HAP-1 (cell line): Measurements from ENCODE around the gene ASB6.
"Not testable (repeated sequence)": the region's sequence is repeated elsewhere in the genome, so short reads cannot be mapped to it uniquely, and the experiment has no call there.

Experiments used
- DNase-seq, 2 experiments: peaks; one replicate each; pipeline ENCODE4 v3.0.0-alpha.2; 2016 to 2020; ENCODE audit warnings: low spot score in 2 of 2
- H3K27me3 ChIP-seq: fragments of 250-450 bp; sonication (Bioruptor Pico); 2 replicates; pipeline ENCODE4 v1.5.1; 2020; ENCODE audit warnings: low read depth, mild to moderate bottlenecking, moderate library complexity
- H3K36me3 ChIP-seq: fragments of 250-450 bp; sonication (Bioruptor Pico); replicated peaks from 2 replicates; pipeline ENCODE4 v1.5.1; 2020; ENCODE audit warnings: mild to moderate bottlenecking
- H3K4me1 ChIP-seq: fragments of 250-450 bp; sonication (Bioruptor Pico); 2 replicates; pipeline ENCODE4 v1.5.1; 2020; ENCODE audit warnings: mild to moderate bottlenecking
- H3K4me3 ChIP-seq: fragments of 250-450 bp; sonication (Bioruptor Pico); 2 replicates; pipeline ENCODE4 v1.5.1; 2020; ENCODE audit warnings: mild to moderate bottlenecking, moderate library complexity
- H3K9me3 ChIP-seq: fragments of 250-450 bp; sonication (Bioruptor Pico); 2 replicates; pipeline ENCODE4 v1.5.1; 2020; ENCODE audit warnings: mild to moderate bottlenecking, moderate library complexity
- in situ Hi-C: fragments of 300-500 bp; cut with MboI; formaldehyde crosslinking; loops from 3 replicates; pipeline ENCODE4 v1.14.3; 2020; ENCODE audit warnings: low sequenced_read_pairs, inconsistent platforms, mixed read lengths

ASB6 gene

DNA sequence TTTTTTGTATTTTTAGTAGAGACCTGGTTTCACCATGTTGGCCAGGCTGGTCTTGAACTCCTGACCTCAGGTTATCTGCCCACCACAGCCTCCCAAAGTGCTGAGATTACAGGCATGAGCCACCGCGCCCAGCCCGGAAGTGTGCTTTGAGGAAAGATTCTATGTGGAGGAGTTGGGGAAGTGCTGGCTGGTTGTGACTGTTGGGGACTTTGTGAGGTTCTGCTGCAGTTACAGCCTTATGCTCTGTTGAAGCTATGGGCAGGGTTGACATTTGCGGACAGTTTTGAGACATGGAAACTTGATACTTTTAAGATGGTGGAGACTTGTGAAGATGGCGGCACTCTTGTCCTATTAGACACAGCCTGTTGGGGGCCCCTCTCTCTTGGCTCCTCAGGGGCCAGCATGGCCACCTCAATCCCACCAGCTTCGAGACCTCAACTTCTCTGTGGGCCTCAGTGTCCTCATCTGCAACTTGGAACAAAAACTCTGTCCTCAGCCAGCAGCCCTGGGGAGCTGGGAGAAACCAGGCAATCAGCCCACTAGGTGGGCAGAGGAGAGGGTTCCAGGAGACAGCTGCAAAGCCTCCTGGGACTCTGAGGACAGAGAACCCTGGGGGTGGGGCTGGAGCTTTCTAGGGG is 45.9 kb downstream of the ASB6 start:
- no peak overlapping the region for H3K4me3 ChIP-seq
- no peaks in the 10 kb centered on the region for H3K36me3 ChIP-seq
- in situ Hi-C loops = no loop called here
- no peaks in the 10 kb centered on the region for H3K9me3 ChIP-seq
- no peaks in the 10 kb centered on the region for H3K27me3 ChIP-seq
- no peak for DNase-seq
- H3K4me1 ChIP-seq = no peaks in the 10 kb centered on the region

DNA sequence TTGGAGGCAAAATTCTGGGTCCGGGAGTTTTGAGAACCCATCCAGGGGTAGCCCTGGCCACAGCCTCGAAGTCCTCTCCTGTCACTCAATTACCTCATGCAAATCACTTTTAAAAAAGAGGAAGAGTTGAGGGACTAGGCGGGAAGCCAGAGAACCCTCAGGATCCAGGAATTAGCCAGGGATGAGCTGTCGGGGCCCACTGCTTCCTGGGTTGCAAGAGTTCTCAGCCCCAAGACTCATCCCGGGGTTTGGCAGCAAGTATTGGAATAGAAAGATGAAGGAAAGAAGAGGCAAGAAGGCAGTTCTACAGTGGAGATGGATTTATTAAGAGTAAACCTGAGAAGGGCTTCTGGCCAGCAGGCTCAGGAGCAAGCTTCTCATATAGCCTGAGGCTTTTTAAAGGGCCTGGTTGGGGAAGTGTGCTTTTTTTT is 46.6 kb downstream of the ASB6 start:
- H3K27me3 ChIP-seq = no peaks in the 10 kb centered on the region
- H3K4me3 ChIP-seq = no peak overlapping the region
- no peaks in the 10 kb centered on the region for H3K4me1 ChIP-seq
- no peaks in the 10 kb centered on the region for H3K36me3 ChIP-seq
- in situ Hi-C loops = no loop called here
- DNase-seq = no peak
- no peaks in the 10 kb centered on the region for H3K9me3 ChIP-seq

DNA sequence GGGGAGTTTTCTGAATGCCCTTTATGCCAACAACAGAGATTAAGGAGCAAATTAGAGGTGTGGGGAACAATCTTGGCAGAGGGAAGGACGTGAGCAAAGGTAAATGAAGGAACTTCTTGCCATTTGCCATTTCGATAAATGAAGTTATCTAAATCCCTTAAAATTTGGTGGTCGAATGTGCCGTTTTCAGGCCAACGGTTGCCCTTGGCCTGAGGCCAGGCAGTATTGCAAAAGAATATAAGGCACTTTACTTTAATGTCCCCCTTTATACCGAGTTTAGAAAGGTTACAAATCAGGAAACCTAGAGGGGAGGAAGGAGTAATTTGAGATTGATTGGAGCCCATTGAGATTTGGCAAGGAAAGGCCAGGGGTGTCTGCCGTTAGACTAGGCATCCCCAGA is 47.3 kb downstream of the ASB6 start:
- Histone ChIP-seq H3K4me3 (no peak overlapping the region), H3K27me3 (no peaks in the 10 kb centered on the region), H3K36me3 (no peaks in the 10 kb centered on the region), H3K4me1 (no peaks in the 10 kb centered on the region), H3K9me3 (no peaks in the 10 kb centered on the region)
- no peak for DNase-seq
- in situ Hi-C loops = no loop called here

DNA sequence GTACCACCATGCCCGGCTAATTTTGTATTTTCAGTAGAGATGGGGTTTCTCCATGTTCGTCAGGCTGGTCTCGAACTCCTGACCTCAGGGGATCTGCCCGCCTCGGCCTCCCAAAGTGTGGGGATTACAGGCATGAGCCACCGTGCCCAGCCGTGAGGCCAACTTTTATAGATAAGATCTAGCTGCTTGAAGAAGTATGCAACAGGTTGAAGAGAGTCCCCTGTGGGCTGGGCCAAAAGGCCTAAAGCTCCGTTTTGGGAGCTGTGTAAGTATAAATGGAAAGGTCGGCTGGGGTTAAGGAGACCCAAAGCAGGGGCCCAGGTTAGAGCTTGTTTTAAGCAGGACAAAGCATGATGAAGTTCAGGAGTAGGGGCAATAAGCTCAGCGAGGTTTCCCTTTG is 49.2 kb downstream of the ASB6 start:
- DNase-seq, in situ Hi-C loops, H3K9me3 ChIP-seq: not testable (repeated sequence)

DNA sequence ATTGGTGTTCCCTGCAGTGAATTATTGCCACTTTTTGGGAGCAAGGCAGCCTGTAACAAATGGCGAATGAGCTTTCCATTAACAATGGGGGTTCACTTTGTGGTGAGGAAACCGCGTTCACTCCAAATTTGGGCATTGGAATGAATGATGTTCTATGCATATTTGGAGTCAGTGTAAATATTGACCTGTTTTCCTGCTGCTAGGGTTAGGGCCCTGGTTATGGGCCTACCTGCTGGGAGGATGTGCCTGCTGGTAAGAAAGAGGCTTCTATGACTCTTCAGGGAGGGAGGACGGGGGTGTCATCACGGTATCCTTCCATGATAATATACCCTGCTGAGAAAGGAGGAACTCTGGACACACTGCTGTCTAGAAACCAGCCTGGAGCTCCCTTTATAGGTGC is 50.0 kb downstream of the ASB6 start:
- in situ Hi-C loops = no loop called here
- Histone ChIP-seq H3K4me3 (no peak overlapping the region), H3K27me3 (no peaks in the 10 kb centered on the region), H3K36me3 (no peaks in the 10 kb centered on the region), H3K9me3 (no peaks in the 10 kb centered on the region), H3K4me1 (peaks cover 7% of the 10 kb centered on the region)
- no peak for DNase-seq

More for the DNA sequence above, 49.2 kb downstream of the ASB6 start:
- H3K4me1 ChIP-seq, H3K36me3 ChIP-seq, H3K27me3 ChIP-seq, H3K4me3 ChIP-seq: not testable (repeated sequence)

DNA sequence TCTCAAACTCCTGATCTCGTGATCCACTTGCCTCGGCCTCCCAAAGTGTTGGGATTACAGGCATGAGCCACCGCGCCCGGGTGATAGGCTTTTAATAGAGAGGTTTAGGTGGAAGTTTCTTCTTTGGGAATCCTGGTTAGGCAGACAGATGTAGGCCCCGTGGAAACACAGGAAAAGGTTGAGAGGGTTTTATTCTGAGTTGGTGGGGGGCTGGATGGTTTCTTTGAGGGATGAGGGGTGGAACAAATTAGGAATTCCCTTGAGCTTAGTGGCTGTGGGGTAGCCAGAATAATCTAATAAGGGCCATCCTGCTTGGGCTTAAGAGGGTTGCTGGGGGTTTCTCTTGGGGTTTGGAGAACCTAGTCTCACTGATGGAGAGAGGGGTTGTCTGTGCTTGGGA is 51.5 kb downstream of the ASB6 start:
- peaks cover 7% of the 10 kb centered on the region for H3K4me1 ChIP-seq
- no peak overlapping the region for H3K4me3 ChIP-seq
- H3K36me3 ChIP-seq = no peaks in the 10 kb centered on the region
- no peak for DNase-seq
- H3K9me3 ChIP-seq = no peaks in the 10 kb centered on the region
- no peaks in the 10 kb centered on the region for H3K27me3 ChIP-seq
- in situ Hi-C loops = no loop called here

DNA sequence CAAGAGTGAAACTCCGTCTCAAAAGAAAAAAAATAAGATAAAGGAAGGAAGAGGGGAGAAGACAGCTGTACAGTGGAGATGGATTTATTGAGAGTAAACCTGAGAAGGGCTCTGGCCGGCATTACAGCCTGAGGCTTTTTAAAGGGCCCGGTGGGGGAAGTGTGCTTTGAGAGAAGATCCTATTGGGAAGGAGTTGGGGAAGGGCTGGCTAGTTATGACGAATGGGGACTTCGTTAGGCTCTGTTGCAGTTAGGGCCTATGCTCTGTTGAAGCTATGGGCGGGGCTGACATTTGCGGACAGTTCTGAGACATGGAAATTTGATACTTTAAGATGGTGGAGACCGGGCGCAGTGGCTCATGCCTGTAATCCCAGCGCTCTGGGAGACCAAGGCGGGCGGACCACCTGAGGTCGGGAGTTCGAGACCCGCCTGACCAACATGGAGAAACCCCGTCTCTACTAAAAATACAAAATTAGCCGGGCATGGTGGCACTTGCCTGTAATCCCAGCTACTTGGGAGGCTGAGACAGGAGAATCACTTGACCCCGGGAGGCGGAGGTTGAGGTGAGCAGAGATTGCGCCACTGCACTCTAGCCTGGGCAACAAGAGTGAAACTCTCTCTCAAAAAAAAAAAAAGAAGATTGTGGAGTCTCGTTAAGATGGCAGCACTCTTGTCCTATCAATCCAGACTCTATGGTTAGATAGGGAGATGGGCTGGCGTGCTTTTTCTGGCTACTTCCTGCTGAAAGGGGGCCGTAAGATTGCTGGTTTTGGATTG is 54.3 kb downstream of the ASB6 start:
- Histone ChIP-seq H3K9me3 (no peaks in the 10 kb centered on the region), H3K4me1 (peaks cover 7% of the 10 kb centered on the region), H3K27me3 (no peaks in the 10 kb centered on the region), H3K4me3 (no peak overlapping the region), H3K36me3 (no peaks in the 10 kb centered on the region)
- in situ Hi-C loops = no loop called here
- DNase-seq = peak; percentile 57 to 75

DNA sequence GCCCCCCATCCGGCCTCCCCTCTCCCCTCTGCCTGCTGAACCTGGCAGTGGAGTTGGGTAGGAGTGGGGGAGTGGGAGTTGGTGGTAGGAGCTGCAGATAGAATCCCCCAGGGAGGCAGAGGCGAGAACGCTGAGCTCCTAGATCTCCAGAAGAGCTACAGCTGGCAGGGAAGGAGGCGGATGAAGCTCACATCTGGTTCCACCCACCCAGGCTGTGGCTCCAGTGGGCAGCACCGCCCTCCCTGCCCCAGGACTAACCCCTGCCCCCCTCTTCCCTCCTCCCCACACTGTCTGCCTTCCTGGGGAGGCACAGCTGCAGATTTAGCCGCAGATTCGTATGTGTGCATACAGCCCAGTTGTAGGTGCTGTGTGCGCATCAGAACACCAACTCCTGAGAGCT is 55.3 kb downstream of the ASB6 start:
- Histone ChIP-seq H3K4me1 (peaks cover 7% of the 10 kb centered on the region), H3K27me3 (no peaks in the 10 kb centered on the region), H3K36me3 (no peaks in the 10 kb centered on the region), H3K4me3 (no peak overlapping the region), H3K9me3 (no peaks in the 10 kb centered on the region)
- DNase-seq = no peak
- in situ Hi-C loops = no loop called here

DNA sequence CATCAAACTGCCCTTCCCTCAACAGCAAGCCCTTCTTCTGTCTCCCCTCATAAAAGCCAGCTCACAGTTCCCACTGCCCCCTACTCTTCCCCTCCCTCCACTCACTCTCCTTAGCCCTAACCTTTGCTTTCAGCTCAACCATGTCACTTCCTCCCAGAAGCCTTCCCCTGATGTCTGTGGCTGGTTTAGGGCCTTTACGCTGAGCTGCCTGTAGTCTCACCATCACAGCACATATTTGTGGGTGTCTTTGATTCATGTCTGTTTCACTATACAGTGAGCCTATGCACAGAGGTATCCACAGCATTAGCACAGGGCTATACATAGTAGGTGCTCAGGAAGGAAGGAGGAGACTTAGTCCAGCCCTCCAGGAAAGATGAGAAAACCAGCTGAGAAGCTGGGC is 55.7 kb downstream of the ASB6 start:
- in situ Hi-C loops = no loop called here
- no peak for DNase-seq
- no peak overlapping the region for H3K4me3 ChIP-seq
- no peaks in the 10 kb centered on the region for H3K36me3 ChIP-seq
- no peaks in the 10 kb centered on the region for H3K27me3 ChIP-seq
- H3K9me3 ChIP-seq = no peaks in the 10 kb centered on the region
- H3K4me1 ChIP-seq = peaks cover 7% of the 10 kb centered on the region

DNA sequence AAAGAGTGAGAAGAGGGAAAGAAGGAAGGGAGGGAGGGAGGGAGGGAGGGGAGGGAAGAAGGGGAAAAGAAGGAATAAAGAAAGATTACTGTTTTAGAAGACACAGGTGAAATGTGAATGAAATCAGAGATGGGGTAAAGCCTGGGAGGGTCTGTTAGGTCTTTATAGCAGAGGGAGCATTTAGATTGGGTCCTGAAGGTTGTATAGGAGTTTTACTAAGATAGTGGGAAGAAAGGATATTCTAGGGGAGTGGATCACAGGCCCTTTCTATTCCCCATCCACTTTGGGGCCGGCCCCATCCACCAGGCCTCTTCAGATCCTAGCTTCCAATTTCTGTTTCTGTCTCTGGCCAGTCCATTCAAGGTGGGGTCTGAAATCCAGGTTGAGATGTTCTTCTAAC is 56.6 kb downstream of the ASB6 start:
- H3K27me3 ChIP-seq = no peaks in the 10 kb centered on the region
- H3K4me3 ChIP-seq = no peak overlapping the region
- peaks cover 7% of the 10 kb centered on the region for H3K4me1 ChIP-seq
- in situ Hi-C loops = no loop called here
- H3K9me3 ChIP-seq = no peaks in the 10 kb centered on the region
- DNase-seq = no peak
- H3K36me3 ChIP-seq = no peaks in the 10 kb centered on the region
